Liver (tissue), 9 donors: ENCODE measurements around the gene PTPRN2. TPM values are rescaled to one million over a fixed set of nuclear protein-coding genes. Genes with fewer than 3 reads are reported as not detected.

Experiments used
- DNase-seq: peaks from one replicate; pipeline ENCODE4 v3.0.0-alpha.2; 2017; ENCODE audit warnings: low spot score
- H3K27ac ChIP-seq, 2 donors: one replicate each; pipeline ENCODE4 v1.7.0; 2013; ENCODE audit warnings: inconsistent platforms in 2 of 2, low read length in 2 of 2, control low read depth in 1 of 2, low read depth in 1 of 2, mild to moderate bottlenecking in 1 of 2
- H3K27me3 ChIP-seq, 4 donors: one replicate each; pipeline versions ENCODE4 v1.6.1 to v1.7.0; 2013; ENCODE audit warnings: low read length in 3 of 4, inconsistent platforms in 1 of 4, mild to moderate bottlenecking in 1 of 4, moderate library complexity in 1 of 4; ENCODE audit not compliant: control insufficient read depth in 4 of 4, insufficient read depth in 4 of 4
- H3K36me3 ChIP-seq, 4 donors: one replicate each; pipeline versions ENCODE4 v1.6.1 to v1.7.0; 2013; ENCODE audit warnings: low read length in 3 of 4, mild to moderate bottlenecking in 3 of 4, low read depth in 1 of 4, moderate library complexity in 1 of 4; ENCODE audit not compliant: control insufficient read depth in 4 of 4, insufficient read depth in 3 of 4
- H3K4me1 ChIP-seq, 4 donors: one replicate each; pipeline versions ENCODE4 v1.6.1 to v1.7.0; 2013; ENCODE audit warnings: low read length in 3 of 4, mild to moderate bottlenecking in 3 of 4, moderate library complexity in 1 of 4; ENCODE audit not compliant: control insufficient read depth in 4 of 4, insufficient read depth in 4 of 4
- H3K4me3 ChIP-seq, 3 donors: one replicate each; pipeline versions ENCODE4 v1.6.1 to v1.7.0; 2013; ENCODE audit warnings: low read length in 3 of 3, control low read depth in 1 of 3, low read depth in 1 of 3, mild to moderate bottlenecking in 1 of 3
- H3K9ac ChIP-seq, 2 donors: one replicate each; pipeline ENCODE4 v1.7.0; 2013; ENCODE audit warnings: low read length in 2 of 2, mild to moderate bottlenecking in 2 of 2, moderate library complexity in 2 of 2, control low read depth in 1 of 2, low read depth in 1 of 2
- H3K9me3 ChIP-seq, 4 donors: one replicate each; pipeline versions ENCODE4 v1.6.1 to v1.7.0; 2013; ENCODE audit warnings: low read length in 3 of 4; ENCODE audit not compliant: control insufficient read depth in 4 of 4
- EGR1 ChIP-seq, 2 donors: IDR thresholded peaks; 2 replicates each; pipeline ENCODE4 v1.6.1; 2016 to 2018; ENCODE audit warnings: antibody characterized with exemption in 2 of 2, low read depth in 2 of 2
- FOXA1 ChIP-seq: IDR thresholded peaks from 2 replicates; pipeline ENCODE4 v1.6.1; 2016; ENCODE audit warnings: antibody characterized with exemption
- FOXA2 ChIP-seq: IDR thresholded peaks from 2 replicates; pipeline ENCODE4 v1.6.1; 2016; ENCODE audit warnings: antibody characterized with exemption
- GABPA ChIP-seq, 2 donors: IDR thresholded peaks in 1 of 2; conservative IDR thresholded peaks in 1 of 2; 2 replicates each; pipeline ENCODE4 v1.6.1; 2016; ENCODE audit warnings: antibody characterized with exemption in 2 of 2, mild to moderate bottlenecking in 1 of 2, moderate library complexity in 1 of 2
- HNF4A ChIP-seq, 2 donors: conservative IDR thresholded peaks; 2 replicates each; pipeline ENCODE4 v1.6.1; 2016; ENCODE audit warnings: antibody characterized with exemption in 2 of 2, mild to moderate bottlenecking in 2 of 2
- HNF4G ChIP-seq: IDR thresholded peaks from 2 replicates; pipeline ENCODE4 v1.6.1; 2016; ENCODE audit warnings: antibody characterized with exemption
- JUND ChIP-seq, 2 donors: IDR thresholded peaks; 2 replicates each; pipeline ENCODE4 v1.6.1; 2016; ENCODE audit warnings: antibody characterized with exemption in 2 of 2
- NR2F2 ChIP-seq: IDR thresholded peaks from 2 replicates; pipeline ENCODE4 v1.6.1; 2016; ENCODE audit warnings: antibody characterized with exemption
- RAD21 ChIP-seq, 2 donors: IDR thresholded peaks; 2 replicates each; pipeline ENCODE4 v1.6.1; 2016; ENCODE audit warnings: antibody characterized with exemption in 2 of 2, mild to moderate bottlenecking in 2 of 2
- RXRA ChIP-seq, 2 donors: IDR thresholded peaks; 2 replicates each; pipeline ENCODE4 v1.6.1; 2017 to 2018; ENCODE audit warnings: antibody characterized with exemption in 2 of 2, mild to moderate bottlenecking in 1 of 2
- TAF1 ChIP-seq: conservative IDR thresholded peaks from 2 replicates; pipeline ENCODE4 v1.6.1; 2016; ENCODE audit warnings: antibody characterized with exemption, mild to moderate bottlenecking
- YY1 ChIP-seq: IDR thresholded peaks from 2 replicates; pipeline ENCODE4 v1.6.1; 2016; ENCODE audit warnings: antibody characterized with exemption, mild to moderate bottlenecking
- WGBS: extraction: QIAGEN DNeasy Blood & Tissue Kit; methylation state at CpG from one replicate; pipeline ENCODE4 v1.1.7; 2013; 5-methylcytosine and 5-hydroxymethylcytosine counted together
- polyA plus RNA-seq, 2 donors: library from polyadenylated mRNA; stranded (reverse) in 1 of 2; unstranded in 1 of 2; fragments of 200-250 nt in 1 of 2; fragments of >200 nt in 1 of 2; fragmentation: Nextera tagmentation in 1 of 2; extraction: Ambion mirVana in 1 of 2; gene quantifications; one replicate each; pipeline versions ENCODE4 v1.2.1 to v1.2.3, GENCODE V29; 2013 to 2015
- total RNA-seq, 2 donors: library from RNA; depleted of rRNA; stranded (reverse); fragments of >200 nt; gene quantifications; one replicate each; pipeline ENCODE4 v1.2.3, GENCODE V29; 2014
- TF ChIP-seq, protein P1 (sequence below): IDR thresholded peaks from 2 replicates; pipeline ENCODE4 v1.6.1; 2016; ENCODE audit warnings: antibody characterized with exemption
- TF ChIP-seq, protein P2 (sequence below): IDR thresholded peaks from 2 replicates; pipeline ENCODE4 v1.6.1; 2016; ENCODE audit warnings: antibody characterized with exemption, mild to moderate bottlenecking
- TF ChIP-seq, protein P3 (sequence below): fragments of 150-350 bp; IDR thresholded peaks from 2 replicates; pipeline ENCODE4 v1.5.1; 2017; ENCODE audit warnings: improper control_type of control experiment, low read depth, low read length; ENCODE audit not compliant: missing input control
- TF ChIP-seq, protein P4 (sequence below): IDR thresholded peaks from 2 replicates; pipeline ENCODE4 v1.6.1; 2016; ENCODE audit warnings: antibody characterized with exemption
- donor health status: healthy.
- donor health status: healthy.
- donor health status: healthy.
- donor health status: healthy.
- donor health status: healthy.

The PTPRN2 gene
- total and polyA plus RNA-seq, 4 donors, result 0.75 to 1.9 (median 1.1) TPM

- Histone ChIP-seq H3K9ac (no peak overlapping the region), H3K4me3 (no peak overlapping the region), H3K27ac (no peak overlapping the region), H3K27me3 (peaks cover 0 to 9% (median 0%) of the 10 kb centered on the region in 4 donors), H3K36me3 (peaks cover 0 to 1% (median 0%) of the 10 kb centered on the region in 4 donors), H3K4me1 (peaks cover 0 to under 1% (median 0%) of the 10 kb centered on the region in 4 donors), H3K9me3 (no peaks in the 10 kb centered on the region)
- no peak for DNase-seq
- WGBS, result 91% methylated on average over 26 of the region's 26 CpGs
- no peak for TF ChIP-seq TAF1
- TF ChIP-seq, protein P1, sequence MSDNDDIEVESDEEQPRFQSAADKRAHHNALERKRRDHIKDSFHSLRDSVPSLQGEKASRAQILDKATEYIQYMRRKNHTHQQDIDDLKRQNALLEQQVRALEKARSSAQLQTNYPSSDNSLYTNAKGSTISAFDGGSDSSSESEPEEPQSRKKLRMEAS, result no peak
- no peak for TF ChIP-seq HNF4A (conservative IDR thresholded peaks at IDR 0.05)
- no peak for TF ChIP-seq YY1
- TF ChIP-seq EGR1 (IDR thresholded peaks at IDR 0.05; ENCODE audit: low read depth in 2 of 2), result no peak
- TF ChIP-seq, protein P2, sequence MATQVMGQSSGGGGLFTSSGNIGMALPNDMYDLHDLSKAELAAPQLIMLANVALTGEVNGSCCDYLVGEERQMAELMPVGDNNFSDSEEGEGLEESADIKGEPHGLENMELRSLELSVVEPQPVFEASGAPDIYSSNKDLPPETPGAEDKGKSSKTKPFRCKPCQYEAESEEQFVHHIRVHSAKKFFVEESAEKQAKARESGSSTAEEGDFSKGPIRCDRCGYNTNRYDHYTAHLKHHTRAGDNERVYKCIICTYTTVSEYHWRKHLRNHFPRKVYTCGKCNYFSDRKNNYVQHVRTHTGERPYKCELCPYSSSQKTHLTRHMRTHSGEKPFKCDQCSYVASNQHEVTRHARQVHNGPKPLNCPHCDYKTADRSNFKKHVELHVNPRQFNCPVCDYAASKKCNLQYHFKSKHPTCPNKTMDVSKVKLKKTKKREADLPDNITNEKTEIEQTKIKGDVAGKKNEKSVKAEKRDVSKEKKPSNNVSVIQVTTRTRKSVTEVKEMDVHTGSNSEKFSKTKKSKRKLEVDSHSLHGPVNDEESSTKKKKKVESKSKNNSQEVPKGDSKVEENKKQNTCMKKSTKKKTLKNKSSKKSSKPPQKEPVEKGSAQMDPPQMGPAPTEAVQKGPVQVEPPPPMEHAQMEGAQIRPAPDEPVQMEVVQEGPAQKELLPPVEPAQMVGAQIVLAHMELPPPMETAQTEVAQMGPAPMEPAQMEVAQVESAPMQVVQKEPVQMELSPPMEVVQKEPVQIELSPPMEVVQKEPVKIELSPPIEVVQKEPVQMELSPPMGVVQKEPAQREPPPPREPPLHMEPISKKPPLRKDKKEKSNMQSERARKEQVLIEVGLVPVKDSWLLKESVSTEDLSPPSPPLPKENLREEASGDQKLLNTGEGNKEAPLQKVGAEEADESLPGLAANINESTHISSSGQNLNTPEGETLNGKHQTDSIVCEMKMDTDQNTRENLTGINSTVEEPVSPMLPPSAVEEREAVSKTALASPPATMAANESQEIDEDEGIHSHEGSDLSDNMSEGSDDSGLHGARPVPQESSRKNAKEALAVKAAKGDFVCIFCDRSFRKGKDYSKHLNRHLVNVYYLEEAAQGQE, result no peak
- no peak for TF ChIP-seq RAD21 (IDR thresholded peaks at IDR 0.05)
- no peak for TF ChIP-seq JUND (IDR thresholded peaks at IDR 0.05)
- TF ChIP-seq FOXA1, result no peak
- TF ChIP-seq, protein P3, sequence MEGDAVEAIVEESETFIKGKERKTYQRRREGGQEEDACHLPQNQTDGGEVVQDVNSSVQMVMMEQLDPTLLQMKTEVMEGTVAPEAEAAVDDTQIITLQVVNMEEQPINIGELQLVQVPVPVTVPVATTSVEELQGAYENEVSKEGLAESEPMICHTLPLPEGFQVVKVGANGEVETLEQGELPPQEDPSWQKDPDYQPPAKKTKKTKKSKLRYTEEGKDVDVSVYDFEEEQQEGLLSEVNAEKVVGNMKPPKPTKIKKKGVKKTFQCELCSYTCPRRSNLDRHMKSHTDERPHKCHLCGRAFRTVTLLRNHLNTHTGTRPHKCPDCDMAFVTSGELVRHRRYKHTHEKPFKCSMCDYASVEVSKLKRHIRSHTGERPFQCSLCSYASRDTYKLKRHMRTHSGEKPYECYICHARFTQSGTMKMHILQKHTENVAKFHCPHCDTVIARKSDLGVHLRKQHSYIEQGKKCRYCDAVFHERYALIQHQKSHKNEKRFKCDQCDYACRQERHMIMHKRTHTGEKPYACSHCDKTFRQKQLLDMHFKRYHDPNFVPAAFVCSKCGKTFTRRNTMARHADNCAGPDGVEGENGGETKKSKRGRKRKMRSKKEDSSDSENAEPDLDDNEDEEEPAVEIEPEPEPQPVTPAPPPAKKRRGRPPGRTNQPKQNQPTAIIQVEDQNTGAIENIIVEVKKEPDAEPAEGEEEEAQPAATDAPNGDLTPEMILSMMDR, result no peak
- TF ChIP-seq NR2F2, result no peak
Observed at GRCh38 chr7:157618091-157618726, 969.4 kb downstream of the PTPRN2 start.

DNA sequence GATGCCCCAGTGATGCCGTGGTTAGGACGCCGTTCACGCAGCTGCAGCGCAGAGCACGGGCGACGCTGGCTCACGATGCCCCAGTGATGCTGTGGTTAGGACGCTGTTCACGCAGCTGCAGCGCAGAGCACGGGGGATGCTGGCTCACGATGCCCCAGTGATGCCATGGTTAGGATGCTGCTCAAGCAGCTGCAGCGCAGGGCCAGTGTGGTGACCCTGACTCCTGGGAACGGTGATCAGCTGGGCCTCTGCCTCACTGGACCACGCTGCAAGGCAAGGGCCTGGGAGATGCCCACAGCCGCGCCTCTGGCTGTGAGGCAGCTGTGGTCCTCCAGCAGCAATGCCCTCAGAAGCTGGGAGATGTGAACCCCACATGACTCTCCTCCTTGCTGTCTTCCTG, 970.2 kb downstream of the PTPRN2 start:
- Histone ChIP-seq H3K4me3 (no peak overlapping the region), H3K9me3 (peaks cover 0 to under 1% (median 0%) of the 10 kb centered on the region in 4 donors), H3K27ac (no peak overlapping the region), H3K36me3 (peaks cover 0 to 1% (median 0%) of the 10 kb centered on the region in 4 donors), H3K9ac (no peak overlapping the region), H3K27me3 (peaks cover 0 to 7% (median 0%) of the 10 kb centered on the region in 4 donors), H3K4me1 (peaks cover 0 to 4% (median 1%) of the 10 kb centered on the region in 4 donors)
- 94% methylated on average over 19 of the region's 19 CpGs for WGBS
- DNase-seq, result no peak
- TF ChIP-seq HNF4A (conservative IDR thresholded peaks at IDR 0.05), result no peak
- TF ChIP-seq YY1, result no peak
- TF ChIP-seq NR2F2, result no peak
- no peak for TF ChIP-seq FOXA2
- TF ChIP-seq EGR1 (IDR thresholded peaks at IDR 0.05; ENCODE audit: low read depth in 2 of 2), result no peak
- TF ChIP-seq TAF1, result no peak
- TF ChIP-seq, protein P1, result no peak
- TF ChIP-seq, protein P4, sequence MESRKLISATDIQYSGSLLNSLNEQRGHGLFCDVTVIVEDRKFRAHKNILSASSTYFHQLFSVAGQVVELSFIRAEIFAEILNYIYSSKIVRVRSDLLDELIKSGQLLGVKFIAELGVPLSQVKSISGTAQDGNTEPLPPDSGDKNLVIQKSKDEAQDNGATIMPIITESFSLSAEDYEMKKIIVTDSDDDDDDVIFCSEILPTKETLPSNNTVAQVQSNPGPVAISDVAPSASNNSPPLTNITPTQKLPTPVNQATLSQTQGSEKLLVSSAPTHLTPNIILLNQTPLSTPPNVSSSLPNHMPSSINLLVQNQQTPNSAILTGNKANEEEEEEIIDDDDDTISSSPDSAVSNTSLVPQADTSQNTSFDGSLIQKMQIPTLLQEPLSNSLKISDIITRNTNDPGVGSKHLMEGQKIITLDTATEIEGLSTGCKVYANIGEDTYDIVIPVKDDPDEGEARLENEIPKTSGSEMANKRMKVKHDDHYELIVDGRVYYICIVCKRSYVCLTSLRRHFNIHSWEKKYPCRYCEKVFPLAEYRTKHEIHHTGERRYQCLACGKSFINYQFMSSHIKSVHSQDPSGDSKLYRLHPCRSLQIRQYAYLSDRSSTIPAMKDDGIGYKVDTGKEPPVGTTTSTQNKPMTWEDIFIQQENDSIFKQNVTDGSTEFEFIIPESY, result no peak
- TF ChIP-seq JUND (IDR thresholded peaks at IDR 0.05), result no peak
- no peak for TF ChIP-seq GABPA (IDR thresholded peaks at IDR 0.05 in 1 of 2, conservative IDR thresholded peaks at IDR 0.05 in 1 of 2)
- TF ChIP-seq, protein P3, result no peak
- no peak for TF ChIP-seq HNF4G
- TF ChIP-seq, protein P2, result no peak
- no peak for TF ChIP-seq RXRA (IDR thresholded peaks at IDR 0.05)
- no peak for TF ChIP-seq RAD21 (IDR thresholded peaks at IDR 0.05)
